Lung (tissue), 12 donors: Measurements from ENCODE around the gene FLT3. TPM values are rescaled to one million over a fixed set of nuclear protein-coding genes. Genes with fewer than 3 reads are reported as not detected.

ENCODE experiments used
- ATAC-seq: fragments of 200-7000 bp; cut with Tn5 transposase; one replicate; pipeline ENCODE4 v1.9.1; 2020; ENCODE audit warnings: moderate number of reproducible peaks; ENCODE audit not compliant: insufficient read depth, low FRiP score
- DNase-seq, 3 donors: peaks; one replicate each; pipeline ENCODE4 v3.0.0-alpha.2; 2013 to 2017
- H3K27ac ChIP-seq, 2 donors: one replicate each; pipeline ENCODE4 v1.5.1; 2013; ENCODE audit warnings: mild to moderate bottlenecking in 2 of 2, moderate library complexity in 2 of 2, control low read depth in 1 of 2, inconsistent platforms in 1 of 2, low read depth in 1 of 2, low read length in 1 of 2
- H3K27me3 ChIP-seq, 3 donors: one replicate each; pipeline ENCODE4 v1.5.1; 2013; ENCODE audit warnings: low read length in 2 of 3; ENCODE audit not compliant: control insufficient read depth in 3 of 3, insufficient read depth in 3 of 3
- H3K36me3 ChIP-seq, 4 donors: one replicate each; pipeline ENCODE4 v1.5.1; 2013; ENCODE audit warnings: low read length in 4 of 4, mild to moderate bottlenecking in 1 of 4, moderate library complexity in 1 of 4; ENCODE audit not compliant: control insufficient read depth in 4 of 4, insufficient read depth in 4 of 4
- H3K4me1 ChIP-seq, 5 donors: one replicate each; pipeline ENCODE4 v1.5.1; 2013; ENCODE audit warnings: low read length in 5 of 5, mild to moderate bottlenecking in 2 of 5, moderate library complexity in 1 of 5; ENCODE audit not compliant: control insufficient read depth in 5 of 5, insufficient read depth in 5 of 5
- H3K4me3 ChIP-seq: one replicate; pipeline ENCODE4 v1.5.1; 2013; ENCODE audit warnings: mild to moderate bottlenecking, control low read depth, moderate library complexity
- H3K9ac ChIP-seq, 2 donors: one replicate each; pipeline ENCODE4 v1.5.1; 2013; ENCODE audit warnings: low read length in 2 of 2, control low read depth in 1 of 2; ENCODE audit not compliant: insufficient read depth in 1 of 2
- H3K9me3 ChIP-seq, 4 donors: one replicate each; pipeline ENCODE4 v1.5.1; 2013; ENCODE audit warnings: low read length in 3 of 4, mild to moderate bottlenecking in 1 of 4, moderate library complexity in 1 of 4; ENCODE audit not compliant: control insufficient read depth in 4 of 4, insufficient read depth in 3 of 4
- WGBS, 2 donors: extraction: QIAGEN DNeasy Blood & Tissue Kit; methylation state at CpG; one replicate each; pipeline ENCODE4 v1.1.7; 2013; 5-methylcytosine and 5-hydroxymethylcytosine counted together
- polyA plus RNA-seq, 2 donors: library from polyadenylated mRNA; stranded (reverse); fragments of 200-250 nt; gene quantifications; one replicate each; pipeline ENCODE4 v1.2.1, GENCODE V29; 2013
- total RNA-seq, 2 donors: library from RNA; depleted of rRNA in 1 of 2; stranded (reverse); fragments of >200 nt in 1 of 2; gene quantifications; one replicate each; pipeline ENCODE4 v1.2.1, GENCODE V29; 2014 to 2021
- TF ChIP-seq, protein P1 (sequence below): IDR thresholded peaks from 2 replicates; pipeline ENCODE4 v1.5.1; 2012; ENCODE audit warnings: mild to moderate bottlenecking; ENCODE audit errors: control extremely low read depth, extremely low read depth
- donor health status: control.
- donor health status: control.
- donor health status: Bipolar disorder and iron deficiency.
- donor health status: healthy.
- donor health status: DM: yes; HTN: yes; CAD: no.

Gene FLT3
- total and polyA plus RNA-seq, 4 donors: 0.43 to 1.9 (median 0.72) TPM

DNA sequence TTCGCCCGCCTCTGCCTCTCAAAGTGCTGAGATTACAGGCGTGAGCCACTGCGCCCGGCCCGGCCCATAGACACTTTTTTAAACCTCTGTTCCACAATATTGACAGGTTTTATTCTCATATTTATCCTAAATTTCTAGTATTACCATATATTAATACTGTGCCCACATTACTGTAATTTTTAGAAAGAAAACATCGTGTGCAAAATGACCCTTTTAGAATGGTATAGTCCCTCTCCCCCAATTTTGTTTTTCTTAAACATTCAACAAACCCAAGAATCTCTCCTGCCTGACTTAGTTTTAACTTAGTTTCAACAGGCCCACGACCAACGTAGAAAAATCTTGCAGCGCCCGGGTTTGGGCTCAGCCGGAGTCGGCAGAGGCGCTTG, 140.4 kb downstream of the FLT3 start:
- H3K9ac ChIP-seq: no peak overlapping the region
- no peak overlapping the region for H3K4me3 ChIP-seq
- peaks cover 18 to 92% (median 87%) of the 10 kb centered on the region in 3 donors for H3K27me3 ChIP-seq
- TF ChIP-seq, protein P1, sequence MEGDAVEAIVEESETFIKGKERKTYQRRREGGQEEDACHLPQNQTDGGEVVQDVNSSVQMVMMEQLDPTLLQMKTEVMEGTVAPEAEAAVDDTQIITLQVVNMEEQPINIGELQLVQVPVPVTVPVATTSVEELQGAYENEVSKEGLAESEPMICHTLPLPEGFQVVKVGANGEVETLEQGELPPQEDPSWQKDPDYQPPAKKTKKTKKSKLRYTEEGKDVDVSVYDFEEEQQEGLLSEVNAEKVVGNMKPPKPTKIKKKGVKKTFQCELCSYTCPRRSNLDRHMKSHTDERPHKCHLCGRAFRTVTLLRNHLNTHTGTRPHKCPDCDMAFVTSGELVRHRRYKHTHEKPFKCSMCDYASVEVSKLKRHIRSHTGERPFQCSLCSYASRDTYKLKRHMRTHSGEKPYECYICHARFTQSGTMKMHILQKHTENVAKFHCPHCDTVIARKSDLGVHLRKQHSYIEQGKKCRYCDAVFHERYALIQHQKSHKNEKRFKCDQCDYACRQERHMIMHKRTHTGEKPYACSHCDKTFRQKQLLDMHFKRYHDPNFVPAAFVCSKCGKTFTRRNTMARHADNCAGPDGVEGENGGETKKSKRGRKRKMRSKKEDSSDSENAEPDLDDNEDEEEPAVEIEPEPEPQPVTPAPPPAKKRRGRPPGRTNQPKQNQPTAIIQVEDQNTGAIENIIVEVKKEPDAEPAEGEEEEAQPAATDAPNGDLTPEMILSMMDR: no peak
- 10 to 14% methylated on average over 14 of the region's 14 CpGs for WGBS, 2 donors
- DNase-seq (no peak), ATAC-seq (no peak)
- H3K9me3 ChIP-seq: peaks cover 0 to 5% (median 0%) of the 10 kb centered on the region in 4 donors
- no peaks in the 10 kb centered on the region for H3K36me3 ChIP-seq
- no peak overlapping the region for H3K27ac ChIP-seq
- H3K4me1 ChIP-seq: peaks cover 0 to 11% (median 2%) of the 10 kb centered on the region in 5 donors

DNA sequence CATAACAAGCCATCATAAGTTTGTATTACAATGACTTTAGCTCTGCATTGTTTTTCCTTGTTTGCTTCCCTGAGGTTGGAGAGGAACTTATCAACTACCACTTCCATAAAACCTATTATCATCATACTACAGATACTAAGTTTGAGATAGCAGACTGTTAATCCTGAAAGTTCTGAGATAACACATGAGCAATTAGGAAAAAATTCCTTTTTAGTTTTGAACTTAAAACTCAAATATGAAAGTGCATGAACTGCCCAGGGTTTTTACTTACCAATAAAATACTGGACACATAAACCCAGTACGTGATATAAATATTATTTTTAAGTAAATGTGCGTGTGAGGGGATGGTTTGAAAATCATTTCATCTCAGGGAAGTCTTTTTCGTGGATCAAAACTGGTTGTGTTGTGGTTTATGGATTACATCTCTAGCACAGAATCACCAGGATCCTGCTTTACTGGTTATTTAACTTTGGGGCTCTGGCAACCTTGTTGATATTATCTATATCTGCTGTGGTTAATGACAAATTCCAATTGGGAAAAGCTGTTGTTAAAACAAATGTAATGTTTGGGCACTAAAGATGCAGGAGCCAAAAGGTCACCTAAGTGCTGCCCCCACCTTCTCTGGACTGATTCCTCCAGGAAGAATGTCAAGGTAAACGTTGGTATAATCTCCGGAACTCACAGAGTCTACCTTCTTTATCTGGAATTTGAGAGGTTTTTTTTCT, 143.6 kb downstream of the FLT3 start:
- no peak for DNase-seq
- no peak overlapping the region for H3K4me3 ChIP-seq
- no peaks in the 10 kb centered on the region for H3K36me3 ChIP-seq
- WGBS, 2 donors: 23 to 29% methylated on average over 5 of the region's 5 CpGs
- TF ChIP-seq, protein P1: no peak
- peaks cover 0 to 21% (median 7%) of the 10 kb centered on the region in 5 donors for H3K4me1 ChIP-seq
- no peak overlapping the region for H3K9ac ChIP-seq
- H3K27ac ChIP-seq: no peak overlapping the region
- H3K9me3 ChIP-seq: peaks cover 0 to 4% (median 0%) of the 10 kb centered on the region in 4 donors
- ATAC-seq: no peak
- H3K27me3 ChIP-seq: peaks cover 18 to 86% (median 82%) of the 10 kb centered on the region in 3 donors

DNA sequence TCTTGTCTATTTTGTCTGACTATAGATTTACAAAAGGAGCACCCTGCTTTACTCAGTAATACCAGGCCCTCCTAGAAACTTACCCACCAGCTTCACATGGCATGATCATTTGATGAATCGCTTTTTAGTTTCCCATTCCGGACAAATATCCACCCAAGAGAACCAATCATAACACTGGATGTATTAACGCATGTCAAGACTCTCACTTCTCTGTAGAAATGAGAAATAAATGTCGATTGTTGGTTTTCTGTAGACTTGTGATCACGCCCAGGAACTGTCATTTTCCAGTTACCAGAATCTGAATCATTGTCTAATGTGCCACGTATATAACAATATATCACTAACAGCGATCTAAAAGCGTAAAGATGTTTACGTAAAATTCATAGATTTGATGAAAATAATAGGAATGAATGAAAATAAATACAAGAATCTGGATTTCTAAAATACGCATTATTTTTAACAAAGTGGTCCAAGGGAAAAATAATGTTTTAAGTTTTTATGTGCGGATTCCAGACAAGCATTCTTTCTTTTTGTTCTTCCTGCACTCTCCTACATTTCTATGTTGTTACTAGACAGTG, 145.3 kb downstream of the FLT3 start:
- Histone ChIP-seq H3K27ac (no peak overlapping the region), H3K4me1 (peaks cover 0 to 10% (median 6%) of the 10 kb centered on the region in 5 donors), H3K27me3 (peaks cover 9 to 83% (median 79%) of the 10 kb centered on the region in 3 donors), H3K9me3 (no peaks in the 10 kb centered on the region), H3K36me3 (no peaks in the 10 kb centered on the region), H3K9ac (no peak overlapping the region), H3K4me3 (no peak overlapping the region)
- TF ChIP-seq, protein P1: no peak
- 39 to 44% methylated on average over 11 of the region's 11 CpGs for WGBS, 2 donors
- DNase-seq (no peak), ATAC-seq (no peak)
